Liver (tissue), 9 donors: ENCODE data around the gene MXD3. TPM values are rescaled to one million over a fixed set of nuclear protein-coding genes. Genes with fewer than 3 reads are reported as not detected.

Experiments
- DNase-seq: peaks from one replicate; pipeline ENCODE4 v3.0.0-alpha.2; 2017; ENCODE audit warnings: low spot score
- H3K27ac ChIP-seq, 2 donors: one replicate each; pipeline ENCODE4 v1.7.0; 2013; ENCODE audit warnings: inconsistent platforms in 2 of 2, low read length in 2 of 2, control low read depth in 1 of 2, low read depth in 1 of 2, mild to moderate bottlenecking in 1 of 2
- H3K27me3 ChIP-seq, 4 donors: one replicate each; pipeline versions ENCODE4 v1.6.1 to v1.7.0; 2013; ENCODE audit warnings: low read length in 3 of 4, inconsistent platforms in 1 of 4, mild to moderate bottlenecking in 1 of 4, moderate library complexity in 1 of 4; ENCODE audit not compliant: control insufficient read depth in 4 of 4, insufficient read depth in 4 of 4
- H3K36me3 ChIP-seq, 4 donors: one replicate each; pipeline versions ENCODE4 v1.6.1 to v1.7.0; 2013; ENCODE audit warnings: low read length in 3 of 4, mild to moderate bottlenecking in 3 of 4, low read depth in 1 of 4, moderate library complexity in 1 of 4; ENCODE audit not compliant: control insufficient read depth in 4 of 4, insufficient read depth in 3 of 4
- H3K4me1 ChIP-seq, 4 donors: one replicate each; pipeline versions ENCODE4 v1.6.1 to v1.7.0; 2013; ENCODE audit warnings: low read length in 3 of 4, mild to moderate bottlenecking in 3 of 4, moderate library complexity in 1 of 4; ENCODE audit not compliant: control insufficient read depth in 4 of 4, insufficient read depth in 4 of 4
- H3K4me3 ChIP-seq, 3 donors: one replicate each; pipeline versions ENCODE4 v1.6.1 to v1.7.0; 2013; ENCODE audit warnings: low read length in 3 of 3, control low read depth in 1 of 3, low read depth in 1 of 3, mild to moderate bottlenecking in 1 of 3
- H3K9ac ChIP-seq, 2 donors: one replicate each; pipeline ENCODE4 v1.7.0; 2013; ENCODE audit warnings: low read length in 2 of 2, mild to moderate bottlenecking in 2 of 2, moderate library complexity in 2 of 2, control low read depth in 1 of 2, low read depth in 1 of 2
- H3K9me3 ChIP-seq, 4 donors: one replicate each; pipeline versions ENCODE4 v1.6.1 to v1.7.0; 2013; ENCODE audit warnings: low read length in 3 of 4; ENCODE audit not compliant: control insufficient read depth in 4 of 4
- ATF3 ChIP-seq: IDR thresholded peaks from 2 replicates; pipeline ENCODE4 v1.6.1; 2016; ENCODE audit warnings: antibody characterized with exemption
- CTCF ChIP-seq: fragments of 150-350 bp; IDR thresholded peaks from 2 replicates; pipeline ENCODE4 v1.5.1; 2017; ENCODE audit warnings: improper control_type of control experiment, low read depth, low read length; ENCODE audit not compliant: missing input control
- EGR1 ChIP-seq, 2 donors: IDR thresholded peaks; 2 replicates each; pipeline ENCODE4 v1.6.1; 2016 to 2018; ENCODE audit warnings: antibody characterized with exemption in 2 of 2, low read depth in 2 of 2
- FOXA1 ChIP-seq: IDR thresholded peaks from 2 replicates; pipeline ENCODE4 v1.6.1; 2016; ENCODE audit warnings: antibody characterized with exemption
- FOXA2 ChIP-seq: IDR thresholded peaks from 2 replicates; pipeline ENCODE4 v1.6.1; 2016; ENCODE audit warnings: antibody characterized with exemption
- GABPA ChIP-seq, 2 donors: IDR thresholded peaks in 1 of 2; conservative IDR thresholded peaks in 1 of 2; 2 replicates each; pipeline ENCODE4 v1.6.1; 2016; ENCODE audit warnings: antibody characterized with exemption in 2 of 2, mild to moderate bottlenecking in 1 of 2, moderate library complexity in 1 of 2
- HNF4A ChIP-seq, 2 donors: conservative IDR thresholded peaks; 2 replicates each; pipeline ENCODE4 v1.6.1; 2016; ENCODE audit warnings: antibody characterized with exemption in 2 of 2, mild to moderate bottlenecking in 2 of 2
- HNF4G ChIP-seq: IDR thresholded peaks from 2 replicates; pipeline ENCODE4 v1.6.1; 2016; ENCODE audit warnings: antibody characterized with exemption
- JUND ChIP-seq, 2 donors: IDR thresholded peaks; 2 replicates each; pipeline ENCODE4 v1.6.1; 2016; ENCODE audit warnings: antibody characterized with exemption in 2 of 2
- MAX ChIP-seq: IDR thresholded peaks from 2 replicates; pipeline ENCODE4 v1.6.1; 2016; ENCODE audit warnings: antibody characterized with exemption
- NR2F2 ChIP-seq: IDR thresholded peaks from 2 replicates; pipeline ENCODE4 v1.6.1; 2016; ENCODE audit warnings: antibody characterized with exemption
- RAD21 ChIP-seq, 2 donors: IDR thresholded peaks; 2 replicates each; pipeline ENCODE4 v1.6.1; 2016; ENCODE audit warnings: antibody characterized with exemption in 2 of 2, mild to moderate bottlenecking in 2 of 2
- REST ChIP-seq: IDR thresholded peaks from 2 replicates; pipeline ENCODE4 v1.6.1; 2016; ENCODE audit warnings: antibody characterized with exemption, mild to moderate bottlenecking
- RXRA ChIP-seq, 2 donors: IDR thresholded peaks; 2 replicates each; pipeline ENCODE4 v1.6.1; 2017 to 2018; ENCODE audit warnings: antibody characterized with exemption in 2 of 2, mild to moderate bottlenecking in 1 of 2
- SP1 ChIP-seq: IDR thresholded peaks from 2 replicates; pipeline ENCODE4 v1.6.1; 2018; ENCODE audit warnings: antibody characterized with exemption, mild to moderate bottlenecking
- TAF1 ChIP-seq: conservative IDR thresholded peaks from 2 replicates; pipeline ENCODE4 v1.6.1; 2016; ENCODE audit warnings: antibody characterized with exemption, mild to moderate bottlenecking
- YY1 ChIP-seq: IDR thresholded peaks from 2 replicates; pipeline ENCODE4 v1.6.1; 2016; ENCODE audit warnings: antibody characterized with exemption, mild to moderate bottlenecking
- ZBTB33 ChIP-seq: IDR thresholded peaks from 2 replicates; pipeline ENCODE4 v1.6.1; 2016; ENCODE audit warnings: antibody characterized with exemption
- WGBS: extraction: QIAGEN DNeasy Blood & Tissue Kit; methylation state at CpG from one replicate; pipeline ENCODE4 v1.1.7; 2013; 5-methylcytosine and 5-hydroxymethylcytosine counted together
- polyA plus RNA-seq, 2 donors: library from polyadenylated mRNA; stranded (reverse) in 1 of 2; unstranded in 1 of 2; fragments of 200-250 nt in 1 of 2; fragments of >200 nt in 1 of 2; fragmentation: Nextera tagmentation in 1 of 2; extraction: Ambion mirVana in 1 of 2; gene quantifications; one replicate each; pipeline versions ENCODE4 v1.2.1 to v1.2.3, GENCODE V29; 2013 to 2015
- total RNA-seq, 2 donors: library from RNA; depleted of rRNA; stranded (reverse); fragments of >200 nt; gene quantifications; one replicate each; pipeline ENCODE4 v1.2.3, GENCODE V29; 2014
- donor health status: healthy.
- donor health status: healthy.
- donor health status: healthy.
- donor health status: healthy.
- donor health status: healthy.

The MXD3 gene
- total and polyA plus RNA-seq, 4 donors: 1.9 to 36.8 (median 7.0) TPM

GRCh38 chr5:177354256-177354655 is 42.6 kb upstream of the MXD3 start:
- TF ChIP-seq NR2F2: no peak
- peak; percentile 27 to 42 for TF ChIP-seq RXRA (IDR thresholded peaks at IDR 0.05)
- TF ChIP-seq ZBTB33: no peak
- peak; percentile 86 for TF ChIP-seq REST
- TF ChIP-seq FOXA2: no peak
- peak; percentile 31 for TF ChIP-seq TAF1
- no peak for TF ChIP-seq HNF4G
- peak in 1 of 2 donors; percentile 31 for TF ChIP-seq GABPA (IDR thresholded peaks at IDR 0.05 in 1 of 2, conservative IDR thresholded peaks at IDR 0.05 in 1 of 2)
- peak; percentile 30 to 33 for TF ChIP-seq HNF4A (conservative IDR thresholded peaks at IDR 0.05)
- peak; percentile 72 for TF ChIP-seq SP1
- peak in 1 of 2 donors; percentile 23 for TF ChIP-seq RAD21 (IDR thresholded peaks at IDR 0.05)
- peak; percentile 58 for TF ChIP-seq YY1
- no peak for TF ChIP-seq CTCF
- peak; percentile 17 for TF ChIP-seq ATF3
- peak; percentile 11 for TF ChIP-seq MAX
- TF ChIP-seq EGR1 (IDR thresholded peaks at IDR 0.05; ENCODE audit: low read depth in 2 of 2): peak; percentile 82 to 89
- TF ChIP-seq JUND (IDR thresholded peaks at IDR 0.05): peak; percentile 26 to 61
- TF ChIP-seq FOXA1: no peak
- no peak for DNase-seq
- whole genome bisulfite sequencing: 58% methylated on average over 3 of the region's 3 CpGs
- no peaks in the 10 kb centered on the region for H3K27me3 ChIP-seq
- no peaks in the 10 kb centered on the region for H3K9me3 ChIP-seq
- H3K36me3 ChIP-seq: peaks cover 0 to 2% (median 0%) of the 10 kb centered on the region in 4 donors
- peak overlapping the region in 1 of 2 donors; percentile 27 for H3K9ac ChIP-seq
- H3K27ac ChIP-seq: peak overlapping the region; percentile 81 to 93
- H3K4me1 ChIP-seq: peaks cover 23 to 75% (median 60%) of the 10 kb centered on the region in 4 donors
- H3K4me3 ChIP-seq: peak overlapping the region in 2 of 3 donors; percentile 1 to 30
